Epidermal melanocyte (primary cell): ENCODE data around the gene WNT9B.
A peak's percentile ranks its signal among the peaks of the same experiment; 100 is the strongest.
"Not testable (repeated sequence)": the region's sequence is repeated elsewhere in the genome, so short reads cannot be mapped to it uniquely, and the experiment has no call there.

Experiments used
- DNase-seq: peaks from one replicate; pipeline ENCODE4 v3.0.0; 2011; ENCODE audit warnings: low spot score; ENCODE audit not compliant: insufficient read length

WNT9B gene

DNA sequence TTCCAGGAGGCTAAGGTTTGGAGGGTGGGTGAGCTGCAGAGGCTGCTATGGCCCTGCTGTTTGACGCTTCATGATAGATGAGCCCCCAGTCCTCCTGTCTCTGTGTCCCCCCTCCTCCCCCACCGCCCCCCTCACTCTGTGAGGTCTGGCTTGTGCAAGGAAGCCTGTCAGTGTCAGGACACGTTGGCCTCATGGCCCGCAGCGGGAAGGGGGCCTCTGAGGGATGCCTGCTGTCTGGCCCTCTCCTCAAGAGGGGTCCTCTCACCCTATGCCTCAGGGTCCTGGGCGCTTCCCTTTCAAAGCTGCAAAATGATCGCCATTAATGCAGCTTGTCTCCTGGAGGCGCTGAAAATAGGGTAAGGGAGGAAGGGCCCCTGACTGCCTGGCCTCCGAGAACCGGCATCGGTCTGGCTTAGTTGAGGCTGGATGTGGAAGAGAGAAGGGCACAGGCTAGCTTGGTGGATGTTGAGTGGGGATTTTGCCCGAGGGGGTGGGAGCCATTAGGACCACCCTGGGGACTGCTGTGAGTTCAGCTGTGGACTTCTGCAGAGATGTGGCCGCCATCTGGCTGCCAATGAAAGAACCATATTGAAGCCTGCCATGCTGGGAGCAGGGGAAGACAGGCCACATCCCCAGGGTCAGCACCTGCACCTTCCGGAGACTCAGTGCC, 56.8 kb downstream of the WNT9B start:
- no peak for DNase-seq

DNA sequence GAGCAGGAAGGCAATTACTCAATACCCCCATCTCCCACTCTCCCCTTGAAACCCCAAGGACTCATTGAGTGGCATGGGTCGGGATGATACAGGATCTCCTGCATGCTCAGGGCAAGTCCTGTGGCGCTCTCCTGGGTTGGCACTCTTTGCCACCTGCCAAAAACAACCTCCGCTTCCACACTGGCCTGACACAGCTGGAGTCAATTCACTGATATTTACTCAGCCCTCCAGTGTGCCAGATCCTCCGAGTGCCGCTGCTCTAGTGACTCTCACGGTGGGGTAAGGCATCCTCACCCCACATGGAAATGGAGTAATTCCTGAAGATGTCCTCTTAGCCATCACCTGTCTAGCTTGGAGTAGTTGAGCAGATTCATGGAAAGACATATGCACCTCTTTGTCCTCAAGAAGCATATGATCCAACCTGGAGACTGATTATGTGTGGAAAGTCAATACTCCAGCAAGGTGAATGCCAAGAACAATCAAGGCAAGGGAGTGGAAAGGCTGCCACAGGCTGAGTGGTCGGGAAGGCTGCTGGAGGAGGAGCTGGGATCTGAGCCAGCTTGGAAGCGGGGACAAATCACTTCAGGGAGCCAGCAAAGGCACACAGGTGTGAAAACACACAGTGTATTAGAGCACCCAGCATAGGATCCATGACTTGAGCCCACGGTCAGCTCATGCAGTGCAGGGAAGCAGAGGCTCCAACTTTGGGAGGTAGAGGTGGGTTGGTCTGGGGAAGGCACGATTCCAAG, 59.0 kb downstream of the WNT9B start:
- DNase-seq, result no peak

DNA sequence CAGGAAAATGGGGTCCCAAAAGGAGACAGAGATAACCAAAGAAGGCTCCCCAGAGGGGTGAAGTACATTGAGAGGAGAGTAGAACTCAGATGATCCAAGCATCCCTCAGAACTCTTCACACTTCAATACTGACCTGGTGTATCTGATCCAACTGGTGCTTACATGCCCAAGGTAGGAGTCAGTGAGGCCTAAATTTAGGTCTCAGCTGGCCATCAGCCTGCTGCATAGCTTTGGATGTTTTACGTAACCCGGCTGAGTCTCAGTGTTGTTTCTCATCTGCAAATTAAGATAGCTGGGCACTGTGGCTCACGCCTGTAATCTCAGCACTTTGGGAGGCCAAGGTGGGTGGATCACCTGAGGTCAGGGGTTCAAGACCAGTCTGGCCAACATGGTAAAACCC, 59.9 kb downstream of the WNT9B start:
- no peak for DNase-seq

DNA sequence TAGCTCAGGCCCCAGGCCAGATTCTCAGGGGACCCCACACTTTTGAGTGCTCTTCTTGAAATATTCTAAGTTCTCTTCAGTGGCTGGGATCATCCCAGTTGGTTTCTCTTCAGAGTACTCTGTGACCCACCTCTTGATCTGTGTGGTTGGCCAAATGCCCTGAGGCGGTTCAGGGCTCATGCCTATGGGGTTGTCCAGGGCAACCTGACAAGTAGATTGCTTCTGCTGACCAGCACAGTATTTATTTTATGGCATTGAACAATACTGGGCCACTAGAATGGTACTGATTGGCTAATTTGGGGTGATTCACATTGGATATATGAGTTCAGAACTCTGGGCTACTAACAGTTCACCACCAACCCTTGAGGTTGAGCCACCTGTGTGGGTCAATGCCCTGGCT, 64.2 kb downstream of the WNT9B start:
- no peak for DNase-seq

- DNase-seq, result no peak
These were observed 64.8 kb downstream of the WNT9B start for GRCh38 chr17:46916211-46916610.

DNA sequence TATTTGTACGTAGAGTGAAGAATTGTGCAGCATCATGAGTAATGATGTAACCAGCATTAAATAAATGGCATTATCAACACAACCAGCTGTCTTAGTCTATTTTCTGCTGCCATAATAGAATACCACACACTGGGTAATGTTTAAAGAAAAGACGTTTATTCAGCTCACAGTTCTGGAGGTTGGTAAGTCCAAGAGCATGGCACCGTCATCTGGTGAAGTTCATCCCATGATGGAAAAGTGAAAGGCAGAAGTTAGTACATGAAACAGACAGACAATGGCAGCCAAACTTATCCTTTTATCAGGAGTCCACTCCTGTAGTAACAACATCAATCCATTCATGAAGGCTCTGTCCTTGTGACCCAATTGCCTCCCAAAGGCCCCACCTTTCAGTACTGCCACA, 65.2 kb downstream of the WNT9B start:
- no peak for DNase-seq

- DNase-seq, result no peak
These were observed 65.7 kb downstream of the WNT9B start for GRCh38 chr17:46917041-46917440.

GRCh38 chr17:46917516-46917915, 66.1 kb downstream of the WNT9B start:
- DNase-seq, result no peak

DNA sequence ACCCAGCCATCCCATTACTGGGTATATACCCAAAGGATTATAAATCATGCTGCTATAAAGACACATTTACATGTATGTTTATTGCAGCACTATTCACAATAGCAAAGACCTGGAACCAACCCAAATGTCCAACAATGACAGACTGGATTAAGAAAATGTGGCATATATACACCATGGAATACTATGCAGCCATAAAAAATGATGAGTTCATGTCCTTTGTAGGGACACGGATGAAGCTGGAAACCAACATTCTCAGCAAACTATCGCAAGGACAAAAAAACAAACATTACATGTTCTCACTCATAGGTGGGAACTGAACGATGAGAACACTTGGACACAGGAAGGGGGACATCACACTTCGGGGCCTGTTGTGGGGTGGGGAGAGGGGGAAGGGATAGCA, 70.6 kb downstream of the WNT9B start:
- DNase-seq, result not testable (repeated sequence)

- DNase-seq, result no peak
These were observed 71.1 kb downstream of the WNT9B start for GRCh38 chr17:46922487-46922803.

DNA sequence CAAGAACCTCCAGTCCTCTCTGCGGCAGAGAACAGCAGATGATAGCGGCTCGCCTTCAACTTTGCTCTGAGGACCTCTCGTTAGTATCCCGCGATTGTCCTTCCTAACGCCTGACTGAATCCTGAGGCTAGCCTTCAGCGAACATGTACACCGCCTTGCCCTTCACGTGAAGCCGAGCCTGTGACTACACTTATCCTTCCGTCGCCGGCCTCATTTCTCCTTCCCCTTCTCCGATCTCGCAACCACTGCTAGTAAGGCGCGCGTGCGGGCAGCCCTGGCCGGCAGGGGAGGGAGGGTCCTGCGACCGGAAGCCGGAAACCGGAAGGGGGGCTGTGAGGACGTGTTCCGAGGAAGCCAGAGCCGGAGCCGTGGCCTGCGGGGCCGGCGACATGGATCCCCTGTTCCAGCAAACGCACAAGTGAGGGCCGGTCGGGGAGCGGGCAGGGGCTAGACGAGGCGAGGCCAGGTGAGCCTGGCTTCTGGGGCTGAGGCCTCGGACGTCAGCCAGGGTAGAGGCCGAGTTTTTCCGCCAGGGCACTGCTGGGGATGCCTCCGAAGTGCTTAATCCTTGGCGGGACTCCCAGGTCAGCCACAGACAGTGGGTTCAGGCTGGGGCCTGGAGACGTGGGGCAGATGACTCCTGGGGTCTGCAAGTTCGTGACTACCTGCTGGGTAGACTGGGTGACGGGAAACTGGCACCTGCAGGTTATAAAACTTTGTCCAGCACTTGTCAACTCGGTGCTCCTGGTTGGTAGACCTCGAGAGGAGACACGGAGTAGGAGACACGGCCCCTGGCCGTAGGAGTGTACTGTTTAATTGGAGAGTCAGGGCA, 71.6 kb downstream of the WNT9B start, which contains the start of gene GOSR2:
Gene GOSR2 (plus strand): TSS at position 357 of the 832 bp plus-strand sequence. CDS start 33 bp downstream, at position 390.
- peak; percentile 93 for DNase-seq

- DNase-seq, result no peak
These were observed 73.9 kb downstream of the WNT9B start for GRCh38 chr17:46925185-46925868.

GRCh38 chr17:46928467-46929261, 77.3 kb downstream of the WNT9B start:
- DNase-seq, result no peak

- no peak for DNase-seq
These were observed 78.0 kb downstream of the WNT9B start for GRCh38 chr17:46929413-46929812.

GRCh38 chr17:46930051-46930450, 78.7 kb downstream of the WNT9B start:
- no peak for DNase-seq

- DNase-seq, result no peak
These were observed 80.2 kb downstream of the WNT9B start for GRCh38 chr17:46931596-46931995.

DNA sequence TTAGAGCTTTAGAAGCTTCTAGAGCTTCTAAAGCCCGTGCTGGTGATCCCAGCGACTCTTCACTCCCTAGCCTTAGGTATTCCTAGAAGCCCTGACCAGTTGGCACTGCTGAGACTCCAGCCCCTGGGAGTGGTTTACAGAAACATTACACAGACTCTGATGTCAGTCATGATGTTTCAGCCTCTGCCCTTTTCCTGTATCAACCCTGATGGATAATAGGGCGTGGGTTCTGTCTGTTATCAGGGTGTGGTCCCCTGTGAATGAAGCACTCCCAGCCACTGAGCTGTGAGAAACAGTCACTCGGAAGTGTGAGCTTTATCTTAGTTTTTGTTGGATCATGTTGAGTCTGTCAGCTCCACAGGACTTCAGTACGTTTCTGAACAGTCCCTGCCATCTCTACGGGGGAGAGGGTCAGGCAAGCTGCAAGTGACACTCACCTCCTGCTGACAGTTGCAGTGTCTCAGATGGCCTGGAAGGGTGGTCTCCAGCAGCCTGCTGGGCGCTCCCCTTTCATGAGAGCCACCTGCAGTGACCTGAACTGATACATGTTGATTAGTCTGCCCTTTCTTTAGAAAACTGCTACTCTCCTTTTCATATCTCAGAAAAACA, 84.4 kb downstream of the WNT9B start:
- DNase-seq, result no peak
